ENCODE data around the gene FKBP8.
"Not testable (repeated sequence)": the region's sequence is repeated elsewhere in the genome, so short reads cannot be mapped to it uniquely, and the experiment has no call there.

The FKBP8 gene

DNA sequence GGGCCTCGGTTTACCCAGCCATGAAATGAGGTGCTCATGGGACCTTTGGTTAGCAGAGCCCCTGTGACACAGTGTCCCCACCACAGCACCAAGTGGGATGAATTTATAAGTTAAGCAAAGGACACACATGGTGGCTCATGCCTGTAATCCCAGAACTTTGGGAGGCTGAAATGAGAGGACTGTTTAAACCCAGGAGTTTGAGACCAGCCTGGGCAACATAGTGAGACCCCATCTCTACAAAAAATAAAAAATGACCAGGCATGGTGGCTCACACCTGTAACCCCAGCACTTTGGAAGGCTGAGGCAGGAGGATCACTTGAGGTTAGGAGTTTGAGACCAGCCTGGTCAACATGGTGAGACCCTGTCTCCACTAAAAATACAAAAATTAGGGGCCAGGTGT lies 3.2 kb downstream of the FKBP8 start:
- not testable (repeated sequence) for H3K9me3 Mint-ChIP-seq, H3K4me3 Mint-ChIP-seq, H3K27ac Mint-ChIP-seq, H3K27me3 Mint-ChIP-seq
- Mint-ChIP-seq H3K36me3 (ENCODE audit: low read depth) (peaks cover 25% of the 10 kb centered on the region), H3K4me1 (ENCODE audit: low read depth) (peaks cover 34% of the 10 kb centered on the region)

DNA sequence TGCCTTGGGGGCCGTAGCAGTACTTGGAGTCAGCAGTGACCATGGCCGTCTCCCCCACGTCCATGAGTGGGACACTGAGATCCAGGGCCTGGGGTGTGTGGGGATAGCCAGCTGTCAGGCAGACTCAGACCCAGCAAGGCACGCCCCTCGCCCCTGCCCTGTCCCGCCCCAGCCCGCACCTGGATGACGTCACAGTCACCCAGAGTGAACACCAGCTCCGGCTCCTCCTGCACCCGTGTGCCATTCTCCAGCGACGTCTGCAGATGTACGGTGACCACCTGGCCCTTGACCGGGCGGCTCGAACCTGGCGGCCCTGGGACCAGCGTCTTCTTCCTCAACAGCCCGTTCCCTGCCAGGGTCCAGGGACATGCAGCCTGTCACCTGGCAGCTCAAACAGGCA lies 4.0 kb downstream of the FKBP8 start:
- Mint-ChIP-seq H3K4me1 (ENCODE audit: low read depth) (peaks cover 26% of the 10 kb centered on the region), H3K9me3 (no peaks in the 10 kb centered on the region), H3K4me3 (no peak overlapping the region), H3K27ac (no peak overlapping the region), H3K36me3 (ENCODE audit: low read depth) (peaks cover 26% of the 10 kb centered on the region), H3K27me3 (no peaks in the 10 kb centered on the region)

- H3K27ac Mint-ChIP-seq = no peak overlapping the region
Measured at GRCh38 chr19:18538115-18538514, 5.3 kb downstream of the FKBP8 start.

DNA sequence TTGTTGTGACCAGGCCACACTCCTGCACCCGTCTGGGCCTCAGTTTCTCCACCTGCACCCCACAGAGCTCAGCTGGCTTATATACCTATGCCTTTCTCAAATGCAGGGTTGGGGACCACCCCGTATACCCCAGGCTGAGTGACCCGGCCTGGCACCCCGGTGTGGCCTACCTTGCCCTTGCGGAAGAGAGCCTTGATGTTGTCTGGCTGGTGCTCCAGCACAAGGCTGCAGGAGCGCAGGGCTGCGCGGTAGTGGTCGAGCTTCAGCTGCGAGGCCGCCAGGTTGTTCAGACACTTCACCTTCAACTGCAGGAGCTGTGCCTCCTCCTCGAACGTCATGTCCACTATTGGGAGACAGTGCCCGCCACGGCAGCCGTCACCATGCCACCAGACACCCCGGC lies 5.9 kb downstream of the FKBP8 start:
- no peaks in the 10 kb centered on the region for H3K27me3 Mint-ChIP-seq
- H3K9me3 Mint-ChIP-seq = no peaks in the 10 kb centered on the region
- peaks cover 35% of the 10 kb centered on the region for H3K36me3 Mint-ChIP-seq (ENCODE audit: low read depth)
- peaks cover 16% of the 10 kb centered on the region for H3K4me1 Mint-ChIP-seq (ENCODE audit: low read depth)
- no peak overlapping the region for H3K27ac Mint-ChIP-seq
- H3K4me3 Mint-ChIP-seq = no peak overlapping the region

More at GRCh38 chr19:18538115-18538514, 5.3 kb downstream of the FKBP8 start:
- Mint-ChIP-seq H3K27me3 (no peaks in the 10 kb centered on the region), H3K4me3 (no peak overlapping the region), H3K4me1 (ENCODE audit: low read depth) (peaks cover 19% of the 10 kb centered on the region), H3K36me3 (ENCODE audit: low read depth) (peaks cover 29% of the 10 kb centered on the region), H3K9me3 (no peaks in the 10 kb centered on the region)

DNA sequence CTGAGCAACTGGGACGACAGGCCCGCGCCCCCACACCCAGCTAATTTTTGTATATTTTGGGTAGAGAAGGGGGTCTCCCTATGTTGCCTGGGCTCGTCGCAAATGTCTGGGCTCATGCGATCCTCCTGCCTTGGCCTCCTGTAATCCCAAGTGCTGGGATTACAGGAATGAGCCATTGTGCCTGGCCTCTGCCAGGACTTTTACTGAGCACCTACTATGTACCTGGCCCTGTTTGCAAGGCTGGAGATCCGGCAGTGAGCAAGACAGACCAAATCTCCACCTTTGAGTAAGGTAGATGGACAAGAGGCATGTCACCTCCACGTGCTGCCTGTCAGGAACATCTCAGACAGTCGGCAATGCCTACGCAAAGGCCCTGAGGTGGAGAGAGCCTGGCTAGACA lies 6.9 kb downstream of the FKBP8 start:
- Mint-ChIP-seq H3K36me3 (ENCODE audit: low read depth) (peaks cover 38% of the 10 kb centered on the region), H3K4me3 (no peak overlapping the region), H3K4me1 (ENCODE audit: low read depth) (peaks cover 8% of the 10 kb centered on the region), H3K27ac (no peak overlapping the region), H3K27me3 (no peaks in the 10 kb centered on the region), H3K9me3 (no peaks in the 10 kb centered on the region)

DNA sequence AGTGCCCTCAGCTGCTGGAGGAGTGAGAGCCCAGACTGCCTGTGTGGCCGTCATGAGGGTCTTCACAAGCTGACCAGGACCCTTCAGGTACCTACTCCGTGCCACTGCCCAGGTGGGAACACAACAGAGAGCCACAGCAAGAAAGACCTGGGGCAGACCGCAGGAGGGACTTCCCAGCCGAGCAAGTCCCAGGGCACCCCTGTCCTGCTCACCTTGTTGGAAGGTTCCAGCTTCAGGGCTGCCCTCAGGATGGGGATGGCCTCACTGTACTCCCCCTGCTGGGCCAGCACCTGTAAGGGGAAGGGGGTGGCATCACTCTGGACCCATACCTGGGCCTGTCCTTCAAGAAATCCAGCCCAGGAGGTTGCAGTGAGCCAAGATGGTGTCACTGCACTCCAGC lies 10.3 kb downstream of the FKBP8 start:
- Mint-ChIP-seq H3K27me3 (no peaks in the 10 kb centered on the region), H3K36me3 (ENCODE audit: low read depth) (peaks cover 33% of the 10 kb centered on the region), H3K4me1 (ENCODE audit: low read depth) (no peaks in the 10 kb centered on the region), H3K9me3 (no peaks in the 10 kb centered on the region), H3K4me3 (no peak overlapping the region), H3K27ac (no peak overlapping the region)

- H3K36me3 Mint-ChIP-seq (ENCODE audit: low read depth) = peaks cover 29% of the 10 kb centered on the region
- H3K4me1 Mint-ChIP-seq (ENCODE audit: low read depth) = no peaks in the 10 kb centered on the region
- H3K27me3 Mint-ChIP-seq = no peaks in the 10 kb centered on the region
- no peaks in the 10 kb centered on the region for H3K9me3 Mint-ChIP-seq
- no peak overlapping the region for H3K27ac Mint-ChIP-seq
- no peak overlapping the region for H3K4me3 Mint-ChIP-seq
Measured at GRCh38 chr19:18532168-18532890, 11.0 kb downstream of the FKBP8 start.

GRCh38 chr19:18531485-18531884 lies 11.9 kb downstream of the FKBP8 start:
- no peak overlapping the region for H3K27ac Mint-ChIP-seq
- H3K4me1 Mint-ChIP-seq (ENCODE audit: low read depth) = no peaks in the 10 kb centered on the region
- H3K36me3 Mint-ChIP-seq (ENCODE audit: low read depth) = peaks cover 24% of the 10 kb centered on the region
- no peak overlapping the region for H3K4me3 Mint-ChIP-seq
- H3K9me3 Mint-ChIP-seq = no peaks in the 10 kb centered on the region
- no peaks in the 10 kb centered on the region for H3K27me3 Mint-ChIP-seq

DNA sequence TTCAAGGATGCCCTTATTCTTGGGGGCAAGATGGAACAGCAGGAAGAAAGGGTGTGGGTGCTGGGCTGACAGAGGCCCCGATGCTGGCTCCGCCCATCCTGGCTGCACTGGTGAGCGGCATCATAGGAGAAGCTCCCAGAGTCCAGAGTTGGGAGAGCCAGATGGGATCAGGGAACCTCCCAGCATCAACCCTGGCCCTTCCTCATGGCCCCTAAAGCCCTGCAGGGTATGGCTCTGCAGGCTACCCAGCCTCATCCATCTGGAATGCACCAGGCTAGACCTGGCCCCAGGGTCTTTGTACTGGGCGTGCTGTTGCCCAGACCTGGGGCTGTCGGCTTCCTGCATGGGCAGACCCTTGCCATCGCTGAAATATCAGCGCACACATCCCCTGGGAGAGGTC lies 13.6 kb downstream of the FKBP8 start:
- Mint-ChIP-seq H3K4me1 (ENCODE audit: low read depth) (no peaks in the 10 kb centered on the region), H3K9me3 (no peaks in the 10 kb centered on the region), H3K27me3 (no peaks in the 10 kb centered on the region), H3K36me3 (ENCODE audit: low read depth) (peaks cover 16% of the 10 kb centered on the region), H3K4me3 (no peak overlapping the region), H3K27ac (no peak overlapping the region)

DNA sequence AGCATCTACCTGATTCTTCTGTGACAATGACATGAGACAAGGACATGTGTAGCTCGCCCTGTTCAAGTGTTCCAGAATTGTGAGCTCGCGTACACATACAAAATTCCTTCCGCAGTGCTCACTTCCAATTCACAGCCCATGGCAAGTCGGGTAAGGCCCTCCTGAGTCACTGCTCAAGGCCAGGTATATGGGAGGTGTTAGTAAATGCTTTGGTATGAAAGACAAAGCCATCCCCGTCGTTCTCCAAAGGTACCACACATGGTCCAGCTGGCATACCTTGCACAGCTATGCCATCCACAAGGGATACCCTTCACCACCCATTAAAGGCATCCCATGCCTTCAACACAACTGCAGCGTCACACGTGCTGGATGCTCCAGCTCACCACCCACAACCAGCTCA lies 17.1 kb downstream of the FKBP8 start:
- H3K36me3 Mint-ChIP-seq (ENCODE audit: low read depth) = peaks cover 2% of the 10 kb centered on the region
- H3K4me1 Mint-ChIP-seq (ENCODE audit: low read depth) = peaks cover 3% of the 10 kb centered on the region
- H3K4me3 Mint-ChIP-seq = no peak overlapping the region
- no peak overlapping the region for H3K27ac Mint-ChIP-seq
- no peaks in the 10 kb centered on the region for H3K9me3 Mint-ChIP-seq
- H3K27me3 Mint-ChIP-seq = no peaks in the 10 kb centered on the region

GRCh38 chr19:18523841-18524240 lies 19.5 kb downstream of the FKBP8 start:
- no peaks in the 10 kb centered on the region for H3K36me3 Mint-ChIP-seq (ENCODE audit: low read depth)
- no peak overlapping the region for H3K4me3 Mint-ChIP-seq
- peaks cover 14% of the 10 kb centered on the region for H3K4me1 Mint-ChIP-seq (ENCODE audit: low read depth)
- H3K27ac Mint-ChIP-seq = no peak overlapping the region
- no peaks in the 10 kb centered on the region for H3K9me3 Mint-ChIP-seq
- H3K27me3 Mint-ChIP-seq = no peaks in the 10 kb centered on the region

DNA sequence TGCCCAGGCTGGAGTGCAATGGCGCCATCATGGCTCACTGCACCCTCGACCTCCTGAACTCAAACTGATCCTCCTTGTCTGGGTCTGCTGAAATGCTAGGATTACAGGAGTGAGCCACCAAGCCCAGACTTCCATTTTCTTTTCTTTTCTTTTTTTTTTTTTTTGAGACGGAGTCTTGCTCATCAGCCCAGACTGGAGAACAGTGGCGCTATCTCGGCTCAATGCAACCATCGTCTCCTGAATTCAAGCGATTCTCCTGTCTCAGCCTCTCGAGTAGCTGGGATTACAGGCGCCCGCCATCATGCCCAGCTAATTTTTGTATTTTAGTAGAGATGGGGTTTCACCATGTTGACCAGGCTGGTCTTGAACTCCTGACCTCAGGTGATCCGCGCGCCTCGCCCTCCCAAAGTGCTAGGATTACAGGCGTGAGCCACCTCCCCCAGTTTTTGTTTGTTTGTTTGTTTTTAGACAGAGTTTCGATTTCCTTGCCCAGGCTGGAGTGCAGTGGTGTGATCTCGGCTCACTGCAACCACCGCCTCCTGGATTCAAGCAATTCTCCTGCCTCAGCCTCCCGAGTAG lies 20.4 kb downstream of the FKBP8 start:
- H3K36me3 Mint-ChIP-seq (ENCODE audit: low read depth); H3K9me3 Mint-ChIP-seq; H3K27me3 Mint-ChIP-seq: not testable (repeated sequence)
- Mint-ChIP-seq H3K4me3 (peak overlapping the region; percentile 93), H3K4me1 (ENCODE audit: low read depth) (peaks cover 14% of the 10 kb centered on the region), H3K27ac (peak overlapping the region; percentile 94)

DNA sequence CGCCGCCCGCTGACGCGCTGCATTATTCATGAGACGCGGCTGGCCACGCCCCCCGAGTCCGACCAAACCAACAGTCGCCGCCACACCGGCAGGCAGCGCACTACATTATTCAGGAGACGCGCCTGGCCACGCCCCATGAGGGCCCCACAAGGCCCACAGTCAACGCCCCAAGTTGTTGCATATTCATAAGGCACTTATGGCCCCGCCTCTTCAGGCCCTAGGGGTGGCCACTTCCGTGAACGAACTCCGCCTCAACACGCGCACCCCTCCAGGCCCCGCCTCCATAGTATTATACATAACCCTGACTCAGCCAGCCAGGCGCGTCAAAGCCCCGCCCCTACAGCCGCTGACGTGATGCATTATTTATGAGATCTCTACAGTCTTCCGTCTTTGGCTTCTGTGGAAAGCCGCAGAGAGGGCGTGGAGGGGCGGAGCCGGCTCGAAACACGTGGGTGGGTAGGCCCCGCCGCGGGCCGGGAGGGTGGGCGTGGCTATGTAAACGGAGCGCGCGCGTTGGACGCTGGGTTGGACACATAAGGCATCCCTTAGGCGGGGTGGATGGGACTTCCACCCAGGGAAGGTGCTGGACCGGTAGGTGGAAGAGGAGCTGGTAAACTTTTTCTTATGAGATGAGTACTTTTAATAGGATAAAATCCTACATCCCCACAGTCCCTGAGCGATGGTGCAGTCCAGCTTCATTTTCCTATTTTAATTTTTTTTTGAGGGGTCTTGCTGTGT lies 21.1 kb downstream of the FKBP8 start:
- H3K27ac Mint-ChIP-seq = peak overlapping the region; percentile 94
- H3K36me3 Mint-ChIP-seq (ENCODE audit: low read depth) = no peaks in the 10 kb centered on the region
- no peaks in the 10 kb centered on the region for H3K9me3 Mint-ChIP-seq
- H3K4me1 Mint-ChIP-seq (ENCODE audit: low read depth) = peaks cover 14% of the 10 kb centered on the region
- H3K27me3 Mint-ChIP-seq = no peaks in the 10 kb centered on the region
- peak overlapping the region; percentile 93 for H3K4me3 Mint-ChIP-seq

DNA sequence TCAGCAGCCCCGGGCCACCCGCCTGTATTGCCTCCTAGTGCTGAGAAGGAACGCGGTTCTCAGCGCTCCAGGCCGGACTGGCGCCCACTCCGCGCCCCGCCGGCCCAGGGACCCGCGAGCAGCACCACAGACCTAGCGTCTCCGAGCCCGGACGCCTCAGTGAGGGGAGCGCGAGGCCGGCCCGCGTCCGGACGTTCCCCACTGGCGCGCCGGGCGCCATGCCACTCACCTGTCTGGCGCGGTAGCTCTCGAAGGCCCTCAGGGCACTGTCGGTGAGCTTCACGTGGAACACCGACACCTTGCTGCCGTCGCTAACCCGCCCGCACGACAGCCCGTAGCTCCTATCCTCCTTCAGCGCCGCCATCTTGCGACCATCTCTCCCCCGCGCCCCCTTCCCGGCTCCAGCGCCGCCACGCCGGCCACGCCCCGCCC lies 21.7 kb downstream of the FKBP8 start, which contains the start of gene ELL:
Gene ELL (minus strand): TSS at position 379 of the 432 bp plus-strand sequence. CDS start 15 bp downstream, at position 364.
- H3K9me3 Mint-ChIP-seq = no peaks in the 10 kb centered on the region
- H3K27ac Mint-ChIP-seq = peak within 1 kb of the TSS; percentile 94
- H3K27me3 Mint-ChIP-seq = no peaks in the 10 kb centered on the region
- H3K4me1 Mint-ChIP-seq (ENCODE audit: low read depth) = peaks cover 17% of the 10 kb centered on the region
- no peaks in the 10 kb centered on the region for H3K36me3 Mint-ChIP-seq (ENCODE audit: low read depth)
- peak within 1 kb of the TSS; percentile 93 for H3K4me3 Mint-ChIP-seq
